ENCODE measurements around the gene ITGAE.
"Not testable (repeated sequence)": the region's sequence is repeated elsewhere in the genome, so short reads cannot be mapped to it uniquely, and the experiment has no call there.

ITGAE gene

DNA sequence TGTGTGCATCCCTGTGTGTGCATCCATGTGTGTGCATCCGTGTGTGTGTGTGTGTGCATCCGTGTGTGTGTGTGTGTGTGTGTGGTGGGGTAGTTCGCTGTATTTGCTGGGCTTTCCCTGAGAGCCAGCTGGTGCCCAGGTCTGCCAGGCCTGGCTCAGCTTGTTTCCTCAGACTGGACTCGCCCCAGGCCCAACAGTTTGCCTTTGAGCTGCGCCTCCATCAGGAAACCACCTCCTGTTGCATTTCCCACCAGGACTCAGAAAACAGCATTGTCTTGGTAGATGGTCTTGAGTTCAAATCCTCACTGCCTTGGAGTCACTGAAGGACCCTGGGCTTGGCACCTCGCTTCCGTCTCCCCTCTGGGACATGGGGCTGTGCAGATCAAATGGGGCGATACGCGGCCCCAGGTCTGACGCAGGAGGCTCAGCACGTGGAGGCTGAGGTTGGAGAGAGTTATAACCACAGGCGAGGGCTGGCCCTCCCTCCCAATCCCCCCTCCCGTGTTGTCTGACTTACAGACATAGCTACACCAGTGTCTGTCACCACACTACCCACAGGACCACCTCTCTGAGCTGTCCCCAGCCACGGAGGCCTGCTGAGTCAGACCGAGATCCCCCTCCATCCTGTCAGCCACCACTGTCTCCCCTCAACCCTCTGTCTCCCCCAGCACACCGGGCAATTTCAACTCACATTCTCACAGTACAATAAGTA lies 4.7 kb downstream of the ITGAE start:
- peak; percentile 12 to 63 (median 35) for DNase-seq (ENCODE audit: low read depth in 3 of 3, low spot score in 1 of 3)

- no peak for DNase-seq (ENCODE audit: low read depth in 3 of 3, low spot score in 1 of 3)
Observed at GRCh38 chr17:3795390-3796102, 5.4 kb downstream of the ITGAE start.

DNA sequence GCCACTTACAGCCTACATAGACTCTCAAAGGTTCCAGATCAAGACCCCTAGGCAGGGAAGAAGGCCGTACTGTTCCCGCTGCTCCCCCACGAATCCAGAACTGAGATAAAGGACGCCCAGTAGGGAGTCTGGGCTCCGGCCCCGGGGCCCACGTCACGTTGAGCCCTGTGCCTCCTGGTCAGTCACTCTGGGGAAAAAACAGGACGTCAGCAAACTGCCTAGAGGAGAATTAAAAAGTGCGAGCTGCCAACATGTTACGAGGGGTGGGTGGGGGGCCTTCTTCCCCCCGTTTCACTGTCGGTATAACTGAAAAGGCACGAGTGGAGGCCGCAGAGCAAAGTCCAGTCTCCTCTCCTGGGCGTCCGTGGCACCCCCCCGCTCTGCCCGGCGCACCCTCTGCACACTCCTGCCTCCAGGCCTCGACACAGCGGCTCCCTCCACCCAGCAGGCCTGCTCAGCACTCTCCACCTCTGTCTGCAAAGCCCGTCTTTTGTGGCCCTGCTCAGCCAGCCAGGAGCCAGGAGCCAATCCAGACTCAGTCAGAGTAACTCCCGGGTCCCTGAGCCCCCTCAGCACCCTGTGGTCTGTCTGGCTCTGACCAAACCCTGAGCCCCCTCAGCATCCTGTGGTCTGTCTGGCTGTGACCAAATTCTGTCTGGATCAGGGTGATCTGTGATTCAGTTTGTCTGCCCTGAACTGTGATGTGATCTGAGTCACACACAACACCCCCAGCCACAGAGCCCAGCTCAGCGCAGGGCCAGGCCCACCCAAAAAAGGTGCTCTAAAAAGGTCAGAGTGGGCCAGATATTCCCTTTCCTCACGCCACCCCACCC lies 6.2 kb downstream of the ITGAE start:
- DNase-seq (ENCODE audit: low read depth in 3 of 3, low spot score in 1 of 3), result peak in 1 of 3 donors; percentile 10

DNA sequence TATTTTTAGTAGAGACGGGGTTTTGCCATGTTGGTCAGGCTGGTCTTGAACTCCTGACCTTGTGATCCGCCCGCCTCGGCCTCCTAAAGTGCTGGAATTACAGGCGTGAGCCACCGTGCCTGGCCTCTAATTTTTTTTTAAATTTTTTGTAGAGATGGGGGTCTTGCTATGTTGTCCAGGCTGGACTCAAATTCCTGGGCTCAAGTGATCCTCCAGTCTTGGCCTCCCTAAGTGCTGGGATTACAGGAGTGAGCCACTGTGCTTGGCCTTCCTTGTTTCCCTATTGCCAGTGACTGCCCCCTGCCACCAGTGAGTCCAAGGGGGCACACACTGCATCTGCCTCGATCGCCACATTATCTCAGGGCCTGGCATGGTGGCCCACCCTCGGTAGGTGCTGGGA lies 6.8 kb downstream of the ITGAE start:
- DNase-seq (ENCODE audit: low read depth in 3 of 3, low spot score in 1 of 3), result not testable (repeated sequence)

- DNase-seq (ENCODE audit: low read depth in 3 of 3, low spot score in 1 of 3), result not testable (repeated sequence)
Observed at GRCh38 chr17:3793258-3793657, 7.7 kb downstream of the ITGAE start.

DNA sequence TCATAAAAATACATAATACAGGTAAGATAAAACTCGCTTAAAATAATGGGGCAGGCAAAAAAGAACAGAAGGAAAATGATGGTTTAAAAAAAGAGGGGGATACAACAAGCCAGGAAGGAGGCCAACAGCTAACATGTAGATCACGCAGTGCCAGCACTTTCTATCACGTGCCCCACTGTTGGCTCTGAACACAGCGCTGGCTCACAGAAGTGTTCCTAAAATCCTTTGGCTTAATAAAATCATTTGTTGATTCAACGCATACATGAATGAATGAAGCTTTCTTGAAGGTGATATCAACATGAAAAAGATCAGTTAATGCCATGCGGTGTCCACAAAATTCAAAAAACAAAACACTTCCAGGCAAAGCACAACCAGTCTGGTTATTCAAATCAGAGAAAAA lies 8.5 kb downstream of the ITGAE start:
- DNase-seq (ENCODE audit: low read depth in 3 of 3, low spot score in 1 of 3), result no peak

GRCh38 chr17:3788200-3788599 lies 12.8 kb downstream of the ITGAE start:
- no peak for DNase-seq (ENCODE audit: low read depth in 3 of 3, low spot score in 1 of 3)

DNA sequence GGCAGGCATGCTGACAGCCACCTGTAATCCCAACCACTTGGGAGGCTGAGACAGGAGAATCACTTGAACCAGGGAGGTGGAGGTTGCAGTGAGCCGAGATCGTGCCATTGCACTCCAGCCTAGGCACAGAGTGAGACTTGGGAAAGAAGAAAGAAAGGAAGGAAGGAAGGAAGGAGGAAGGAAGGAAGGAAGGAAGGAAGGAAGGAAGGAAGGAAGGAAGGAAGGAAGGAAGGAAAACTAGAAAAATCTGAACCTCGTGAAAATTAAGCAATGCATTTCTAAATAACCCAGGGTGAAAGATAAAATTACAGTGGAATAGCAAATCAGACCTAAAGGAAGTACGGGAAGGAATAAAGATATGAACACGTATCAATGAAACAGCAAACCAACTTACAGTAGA lies 15.7 kb downstream of the ITGAE start:
- not testable (repeated sequence) for DNase-seq (ENCODE audit: low read depth in 3 of 3, low spot score in 1 of 3)

GRCh38 chr17:3782751-3783150 lies 18.2 kb downstream of the ITGAE start:
- no peak for DNase-seq (ENCODE audit: low read depth in 3 of 3, low spot score in 1 of 3)

DNA sequence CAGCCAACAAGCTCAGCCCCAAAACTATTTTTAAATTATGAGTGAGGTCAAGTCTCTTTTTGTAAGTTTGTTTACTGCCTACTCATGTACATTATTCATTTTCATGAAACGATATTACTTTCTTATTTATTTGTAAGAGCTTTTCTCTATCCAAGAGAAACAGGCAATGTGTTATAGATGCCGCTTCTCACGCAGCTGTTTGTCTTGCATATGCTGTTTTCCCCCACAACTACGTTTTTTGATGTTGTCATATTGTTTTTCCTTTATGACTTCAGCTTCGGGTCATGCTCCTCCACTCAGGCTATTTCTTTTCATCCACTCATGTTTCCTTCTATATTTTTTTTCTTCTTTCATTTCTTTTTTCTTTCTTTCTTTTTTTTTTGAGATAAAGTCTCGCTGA lies 20.0 kb downstream of the ITGAE start:
- DNase-seq (ENCODE audit: low read depth in 3 of 3, low spot score in 1 of 3), result no peak

DNA sequence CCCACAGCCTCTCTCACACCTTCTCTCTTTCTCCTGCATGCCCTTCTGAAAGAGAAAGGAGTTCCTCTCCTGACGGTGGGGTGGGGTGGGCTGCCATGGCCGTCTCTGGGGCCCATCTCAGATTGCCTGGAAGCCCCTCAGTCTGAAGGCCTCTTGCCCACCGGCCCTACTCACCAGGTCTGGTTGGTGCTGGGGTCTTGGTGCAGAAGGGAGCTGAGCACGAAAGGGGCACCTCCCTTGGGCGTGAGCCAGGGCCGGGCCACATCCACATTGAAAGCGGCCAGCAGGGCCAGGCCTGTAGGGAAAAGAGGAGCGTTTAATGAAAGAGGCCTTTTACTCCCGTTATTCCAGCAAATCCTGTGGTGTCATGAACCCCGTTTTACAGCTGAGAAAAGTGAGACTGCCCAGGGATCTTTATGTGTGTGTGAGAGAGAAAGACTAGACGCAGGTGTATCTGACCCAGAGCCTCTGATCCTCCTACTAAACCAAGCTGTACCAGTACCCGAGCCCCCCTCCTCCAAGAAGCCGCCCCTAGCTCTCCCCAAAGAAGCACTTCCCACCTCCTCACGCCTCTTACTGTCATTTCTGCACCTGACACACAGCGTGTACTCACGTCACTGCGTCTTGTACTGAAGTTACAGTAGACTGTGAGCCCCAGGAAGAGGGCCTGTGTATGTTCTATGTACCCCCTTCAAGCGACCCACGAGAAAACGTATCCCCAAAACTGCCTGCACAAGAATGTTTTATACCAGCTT lies 23.4 kb downstream of the ITGAE start:
- no peak for DNase-seq (ENCODE audit: low read depth in 3 of 3, low spot score in 1 of 3)

- no peak for DNase-seq (ENCODE audit: low read depth in 3 of 3, low spot score in 1 of 3)
Observed at GRCh38 chr17:3773966-3774365, 27.0 kb downstream of the ITGAE start.

- DNase-seq (ENCODE audit: low read depth in 3 of 3, low spot score in 1 of 3), result no peak
Observed at GRCh38 chr17:3773511-3773910, 27.5 kb downstream of the ITGAE start.

- no peak for DNase-seq (ENCODE audit: low read depth in 3 of 3, low spot score in 1 of 3)
Observed at GRCh38 chr17:3772764-3773163, 28.2 kb downstream of the ITGAE start.

DNA sequence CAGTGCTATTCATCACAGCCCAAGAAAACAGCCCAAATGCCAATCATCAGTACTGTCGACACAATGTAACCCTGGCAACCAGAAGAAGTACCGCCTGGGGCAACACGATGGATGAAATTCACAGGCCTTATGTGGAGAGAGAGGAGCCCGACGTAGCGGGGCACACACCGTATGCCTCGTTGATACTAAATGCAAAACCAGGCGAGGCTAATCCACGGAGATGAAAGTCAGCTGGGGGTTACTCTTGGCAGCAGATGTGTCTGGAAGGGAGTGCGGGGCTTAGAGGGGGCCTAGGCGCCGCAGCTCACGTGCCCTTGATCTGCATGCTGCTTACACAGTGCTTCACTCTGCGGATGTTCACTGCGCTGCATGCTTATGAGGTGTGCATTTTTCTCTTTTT lies 29.8 kb downstream of the ITGAE start:
- DNase-seq (ENCODE audit: low read depth in 3 of 3, low spot score in 1 of 3), result no peak

GRCh38 chr17:3770466-3770865 lies 30.5 kb downstream of the ITGAE start:
- DNase-seq (ENCODE audit: low read depth in 3 of 3, low spot score in 1 of 3), result no peak

DNA sequence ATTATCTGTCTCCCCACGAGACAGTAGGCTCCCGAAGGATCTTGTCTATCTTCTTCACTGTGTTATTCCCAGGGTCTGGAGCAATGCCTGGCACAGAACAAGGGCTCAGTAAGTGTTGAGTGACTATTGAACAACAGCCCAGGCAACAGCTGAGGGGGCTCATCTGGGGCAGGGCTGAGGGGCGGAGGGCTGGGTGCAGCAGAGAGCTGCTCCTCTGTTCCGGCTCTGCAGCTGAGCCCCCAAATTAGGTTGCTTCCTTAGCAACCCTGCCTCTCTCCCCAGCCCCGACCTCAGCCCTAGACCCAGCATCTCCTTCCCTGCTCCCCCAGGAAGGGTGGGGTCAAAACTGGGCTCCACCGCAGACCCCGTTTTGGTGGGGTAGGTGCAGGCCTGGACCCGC lies 32.2 kb downstream of the ITGAE start:
- no peak for DNase-seq (ENCODE audit: low read depth in 3 of 3, low spot score in 1 of 3)

- no peak for DNase-seq (ENCODE audit: low read depth in 3 of 3, low spot score in 1 of 3)
Observed at GRCh38 chr17:3768341-3768740, 32.6 kb downstream of the ITGAE start.

- no peak for DNase-seq (ENCODE audit: low read depth in 3 of 3, low spot score in 1 of 3)
Observed at GRCh38 chr17:3766779-3767178, 34.2 kb downstream of the ITGAE start.

DNA sequence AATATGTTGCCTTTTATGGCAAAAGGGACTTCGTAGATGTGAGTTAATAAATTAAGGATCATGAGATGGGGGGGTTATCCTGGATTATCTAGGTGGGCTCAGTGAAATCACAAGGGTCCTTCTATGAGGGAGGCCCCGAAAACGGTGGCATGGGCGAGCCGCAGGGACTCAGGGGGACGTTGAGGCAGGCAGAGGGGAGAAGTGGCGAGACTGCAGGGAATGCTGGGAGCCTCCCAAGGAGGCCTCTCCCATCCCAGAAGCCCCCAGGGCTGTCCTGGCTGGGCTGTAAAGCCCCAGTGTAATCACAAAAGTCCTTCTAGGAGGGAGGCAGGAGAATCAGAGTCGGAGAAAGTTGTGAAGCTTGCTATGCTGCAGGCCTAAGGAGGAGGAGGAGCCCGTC lies 35.0 kb downstream of the ITGAE start:
- DNase-seq (ENCODE audit: low read depth in 3 of 3, low spot score in 1 of 3), result no peak

DNA sequence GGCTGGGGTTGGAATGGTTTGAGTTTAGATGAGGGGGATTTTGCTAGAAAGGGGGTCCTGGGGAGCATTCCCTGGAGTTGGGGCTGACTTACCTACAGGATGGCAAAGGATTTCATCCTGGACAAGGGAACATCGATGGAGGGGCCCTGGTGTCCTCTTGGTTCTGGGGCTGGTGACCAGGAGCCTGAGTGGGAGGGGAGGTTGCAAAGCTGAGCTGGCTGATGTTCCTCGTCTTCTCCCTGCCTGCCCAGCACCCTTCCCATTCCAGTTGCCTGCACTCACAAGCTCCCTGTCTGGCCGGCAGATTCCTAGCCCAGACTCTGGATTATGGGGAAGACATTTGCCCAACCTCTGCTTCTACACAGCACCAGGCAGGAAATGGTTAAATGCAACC lies 37.2 kb downstream of the ITGAE start:
- no peak for DNase-seq (ENCODE audit: low read depth in 3 of 3, low spot score in 1 of 3)

All from stimulated activated CD4-positive, alpha-beta T cell treated with anti-CD3 and anti-CD28 coated beads, TNF-alpha, amount 100 ng/mL, for 1 hour (primary cell).